GM12878 (cell line): ENCODE data around the gene FYTTD1. TPM values are rescaled to one million over a fixed set of nuclear protein-coding genes. Genes with fewer than 3 reads are reported as not detected.
A peak's percentile ranks its signal among the peaks of the same experiment; 100 is the strongest.

ENCODE experiments used
- ATF7 ChIP-seq: fragments of 450-650 bp; IDR thresholded peaks from 2 replicates; pipeline ENCODE4 v1.6.1; 2016; ENCODE audit warnings: low read depth, mild to moderate bottlenecking
- CBX3 ChIP-seq: fragments of 200-600 bp; sonication (generic); IDR thresholded peaks from 2 replicates; pipeline ENCODE4 v1.6.1; 2016; ENCODE audit warnings: low read depth, borderline replicate concordance
- CEBPB ChIP-seq, 2 experiments: fragments of 150-350 bp in 1 of 2; IDR thresholded peaks; 2 replicates each; pipeline ENCODE4 v1.6.1; 2012 to 2014; ENCODE audit warnings: low read depth in 2 of 2, low read length in 2 of 2, borderline replicate concordance in 1 of 2, inconsistent platforms in 1 of 2
- DPF2 ChIP-seq: fragments of 450-650 bp; IDR thresholded peaks from 2 replicates; pipeline ENCODE4 v1.6.1; 2017; ENCODE audit warnings: mild to moderate bottlenecking
- E2F4 ChIP-seq: IDR thresholded peaks from 2 replicates; pipeline ENCODE4 v1.6.1; 2012; ENCODE audit warnings: low read depth, low read length, improper control_type of control experiment
- EZH2 ChIP-seq: IDR thresholded peaks from 2 replicates; pipeline ENCODE4 v1.6.1; 2012; ENCODE audit warnings: low read depth, mild to moderate bottlenecking, control low read depth, inconsistent platforms, low read length, borderline replicate concordance; ENCODE audit not compliant: control insufficient read depth
- FOXK2 ChIP-seq: fragments of 450-650 bp; IDR thresholded peaks from 2 replicates; pipeline ENCODE4 v1.6.1; 2017; ENCODE audit warnings: mild to moderate bottlenecking, moderate library complexity
- HDGF ChIP-seq: fragments of 450-650 bp; IDR thresholded peaks from 2 replicates; pipeline ENCODE4 v1.6.1; 2016; ENCODE audit warnings: antibody characterized with exemption
- IRF3 ChIP-seq: fragments of 450-650 bp; IDR thresholded peaks from 2 replicates; pipeline ENCODE4 v1.6.1; 2014; ENCODE audit warnings: mild to moderate bottlenecking
- JUNB ChIP-seq: IDR thresholded peaks from 2 replicates; pipeline ENCODE4 v1.6.1; 2016; ENCODE audit warnings: antibody characterized with exemption, mild to moderate bottlenecking
- JUND ChIP-seq: IDR thresholded peaks from 2 replicates; pipeline ENCODE4 v1.6.1; 2012; ENCODE audit warnings: low read depth, mild to moderate bottlenecking, low read length, improper control_type of control experiment, moderate library complexity
- LARP7 ChIP-seq: fragments of 450-650 bp; IDR thresholded peaks from 2 replicates; pipeline ENCODE4 v1.6.1; 2017; ENCODE audit warnings: mild to moderate bottlenecking
- MEF2A ChIP-seq: IDR thresholded peaks from 2 replicates; pipeline ENCODE4 v1.6.1; 2011; ENCODE audit warnings: low read depth, mild to moderate bottlenecking, low read length, moderate library complexity; ENCODE audit not compliant: insufficient read depth
- MXI1 ChIP-seq: fragments of 150-350 bp; IDR thresholded peaks from 2 replicates; pipeline ENCODE4 v1.6.1; 2011; ENCODE audit warnings: low read depth, mild to moderate bottlenecking, inconsistent platforms, low read length, improper control_type of control experiment
- MYB ChIP-seq: fragments of 150-350 bp; IDR thresholded peaks from 2 replicates; pipeline ENCODE4 v1.6.1; 2014; ENCODE audit warnings: mild to moderate bottlenecking, low read depth, low read length, borderline replicate concordance
- NR2C2 ChIP-seq: IDR thresholded peaks from 2 replicates; pipeline ENCODE4 v1.6.1; 2011; ENCODE audit warnings: borderline replicate concordance, low read depth; ENCODE audit not compliant: control insufficient read depth, insufficient read length
- PML ChIP-seq: IDR thresholded peaks from 2 replicates; pipeline ENCODE4 v1.6.1; 2012; ENCODE audit warnings: low read length, inconsistent platforms
- POU2F2 ChIP-seq: IDR thresholded peaks from 3 replicates; pipeline ENCODE4 v1.6.1; 2011; ENCODE audit warnings: low read depth, mild to moderate bottlenecking, low read length, borderline replicate concordance
- SIX5 ChIP-seq: IDR thresholded peaks from 2 replicates; pipeline ENCODE4 v1.6.1; 2011; ENCODE audit warnings: mild to moderate bottlenecking, low read depth, low read length, moderate library complexity; ENCODE audit not compliant: severe bottlenecking
- SKIL ChIP-seq: fragments of 450-650 bp; IDR thresholded peaks from 2 replicates; pipeline ENCODE4 v1.6.1; 2017; ENCODE audit warnings: mild to moderate bottlenecking, low read depth, inconsistent platforms; ENCODE audit not compliant: poor library complexity, severe bottlenecking
- SP1 ChIP-seq: IDR thresholded peaks from one replicate; pipeline ENCODE4 v1.6.1; 2011; ENCODE audit warnings: low read depth, low read length
- SREBF2 ChIP-seq: IDR thresholded peaks from 2 replicates; pipeline ENCODE4 v1.6.1; 2012; ENCODE audit warnings: mild to moderate bottlenecking, low read length
- ZBED1 ChIP-seq: IDR thresholded peaks from 2 replicates; pipeline ENCODE4 v1.6.1; 2016; ENCODE audit warnings: borderline replicate concordance
- polyA plus RNA-seq, 11 experiments: library from polyadenylated mRNA; depleted of rRNA in 4 of 11; unstranded in 6 of 11; stranded (reverse) in 5 of 11; fragments of >200 nt; fragmentation: Nextera tagmentation in 4 of 11; fragmentation: Illumina TruSeq in 1 of 11; extraction: Ambion mirVana in 4 of 11; extraction: Trizol in 1 of 11; gene quantifications; 1 replicate in 1 of 11; 2 replicates in 10 of 11; pipeline versions ENCODE4 v1.2.1 to v1.2.3, GENCODE V29; 2011 to 2016; ENCODE audit warnings: inconsistent platforms in 2 of 11, missing spikeins in 2 of 11, low read depth in 1 of 11
- total RNA-seq, 4 experiments: library from RNA; depleted of rRNA in 3 of 4; stranded (reverse); fragments of >200 nt in 3 of 4; fragmentation: Illumina TruSeq in 1 of 4; extraction: Trizol in 1 of 4; gene quantifications; 2 replicates each; pipeline versions ENCODE4 v1.2.1 to v1.2.3, GENCODE V29; 2013 to 2021
- TF ChIP-seq, protein P1 (sequence below): IDR thresholded peaks from 2 replicates; pipeline ENCODE4 v1.6.1; 2011; ENCODE audit warnings: mild to moderate bottlenecking, low read depth, low read length, moderate library complexity; ENCODE audit not compliant: insufficient replicate concordance
- TF ChIP-seq, protein P2 (sequence below): fragments of 450-650 bp; IDR thresholded peaks from 2 replicates; pipeline ENCODE4 v1.6.1; 2016; ENCODE audit warnings: mild to moderate bottlenecking

FYTTD1 gene
- total and polyA plus RNA-seq, 10 of the 15 experiments (the other 5 are each of a cell fraction or from before 2014, with no cell fraction given): 25.5 to 101 (median 59.4) TPM

DNA sequence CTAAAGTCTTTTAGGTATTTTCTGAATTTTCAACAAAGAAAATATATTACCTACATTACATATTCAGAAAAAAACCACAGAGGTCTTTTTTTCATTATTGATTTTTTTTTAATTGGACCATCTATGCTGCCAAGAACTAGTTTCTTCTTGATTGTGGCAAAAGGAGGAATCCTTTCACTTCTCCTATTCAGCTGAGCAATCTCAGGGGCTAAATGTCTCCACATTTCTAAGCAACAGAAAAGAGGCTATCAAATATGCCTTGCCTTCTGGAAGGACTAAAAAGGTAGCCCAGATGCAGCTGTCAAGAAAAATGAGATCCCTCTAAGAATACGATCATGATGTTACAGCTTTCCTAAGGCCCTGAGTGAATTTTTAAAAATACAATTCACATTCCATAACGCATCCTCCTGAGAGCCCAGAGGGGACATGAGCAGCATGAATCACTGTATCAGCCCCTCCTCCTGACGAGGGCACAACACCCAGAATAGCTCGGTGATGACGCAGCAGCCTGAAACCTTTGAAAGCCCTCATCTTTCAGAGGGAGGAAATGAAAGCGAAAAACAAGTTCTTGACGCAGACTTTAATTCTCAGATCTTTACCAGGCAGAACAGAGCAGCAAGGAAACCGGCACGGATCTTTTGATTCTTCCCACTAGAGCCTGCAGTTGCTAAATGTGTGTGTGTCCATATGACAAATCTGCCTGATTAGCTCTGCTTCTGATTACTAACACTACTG is 37.5 kb upstream of the FYTTD1 start (continued):
- TF ChIP-seq SIX5 (no peak), JUNB (peak; percentile 77), HDGF (no peak), PML (peak; percentile 69), SKIL (peak; percentile 90), NR2C2 (no peak), IRF3 (no peak), MEF2A (peak; percentile 98), ATF7 (peak; percentile 97), CBX3 (no peak), POU2F2 (peak; percentile 94), CEBPB (IDR thresholded peaks at IDR 0.05; ENCODE audit: borderline replicate concordance in 1 of 2, low read depth in 2 of 2, low read length in 2 of 2) (no peak), FOXK2 (no peak), MYB (0 out of 2 replicates have a peak, but pooled peaks have one; percentile 14), JUND (peak; percentile 55; the same call in 1 of the 2 replicates), DPF2 (peak; percentile 96), SP1 (peak; percentile 88), MXI1 (peak; percentile 51; the same call in 1 of the 2 replicates), ZBED1 (peak; percentile 95), EZH2 (no peak), LARP7 (no peak), E2F4 (no peak), SREBF2 (no peak)
- TF ChIP-seq, protein P1, sequence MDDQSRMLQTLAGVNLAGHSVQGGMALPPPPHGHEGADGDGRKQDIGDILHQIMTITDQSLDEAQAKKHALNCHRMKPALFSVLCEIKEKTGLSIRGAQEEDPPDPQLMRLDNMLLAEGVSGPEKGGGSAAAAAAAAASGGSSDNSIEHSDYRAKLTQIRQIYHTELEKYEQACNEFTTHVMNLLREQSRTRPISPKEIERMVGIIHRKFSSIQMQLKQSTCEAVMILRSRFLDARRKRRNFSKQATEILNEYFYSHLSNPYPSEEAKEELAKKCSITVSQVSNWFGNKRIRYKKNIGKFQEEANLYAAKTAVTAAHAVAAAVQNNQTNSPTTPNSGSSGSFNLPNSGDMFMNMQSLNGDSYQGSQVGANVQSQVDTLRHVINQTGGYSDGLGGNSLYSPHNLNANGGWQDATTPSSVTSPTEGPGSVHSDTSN: peak; percentile 40
- TF ChIP-seq, protein P2, sequence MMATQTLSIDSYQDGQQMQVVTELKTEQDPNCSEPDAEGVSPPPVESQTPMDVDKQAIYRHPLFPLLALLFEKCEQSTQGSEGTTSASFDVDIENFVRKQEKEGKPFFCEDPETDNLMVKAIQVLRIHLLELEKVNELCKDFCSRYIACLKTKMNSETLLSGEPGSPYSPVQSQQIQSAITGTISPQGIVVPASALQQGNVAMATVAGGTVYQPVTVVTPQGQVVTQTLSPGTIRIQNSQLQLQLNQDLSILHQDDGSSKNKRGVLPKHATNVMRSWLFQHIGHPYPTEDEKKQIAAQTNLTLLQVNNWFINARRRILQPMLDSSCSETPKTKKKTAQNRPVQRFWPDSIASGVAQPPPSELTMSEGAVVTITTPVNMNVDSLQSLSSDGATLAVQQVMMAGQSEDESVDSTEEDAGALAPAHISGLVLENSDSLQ: 0 out of 2 replicates have a peak, but pooled peaks have one; percentile 30
